GM21619 (cell line): ENCODE data around the gene LDLRAD2.

Experiments
- ATAC-seq: cut with Tn5 transposase; IDR thresholded peaks from one replicate; pipeline ENCODE4 v1.9.1; 2021; ENCODE audit not compliant: unreplicated experiment

Gene LDLRAD2

GRCh38 chr1:21841852-21842466, 29.9 kb downstream of the LDLRAD2 start:
- ATAC-seq = no peak

GRCh38 chr1:21842606-21843162, 30.6 kb downstream of the LDLRAD2 start:
- no peak for ATAC-seq

- ATAC-seq = no peak
Observed at GRCh38 chr1:21843208-21843607, 31.1 kb downstream of the LDLRAD2 start.

GRCh38 chr1:21843996-21844395, 31.9 kb downstream of the LDLRAD2 start:
- ATAC-seq = no peak

- no peak for ATAC-seq
Observed at GRCh38 chr1:21845646-21846641, 33.9 kb downstream of the LDLRAD2 start.

- ATAC-seq = no peak
Observed at GRCh38 chr1:21847223-21848205, 35.4 kb downstream of the LDLRAD2 start.

GRCh38 chr1:21848524-21849174, 36.6 kb downstream of the LDLRAD2 start:
- ATAC-seq = no peak

GRCh38 chr1:21849909-21850576, 38.0 kb downstream of the LDLRAD2 start:
- no peak for ATAC-seq

GRCh38 chr1:21851430-21852250, 39.6 kb downstream of the LDLRAD2 start:
- no peak for ATAC-seq

- peak; percentile 53 for ATAC-seq
Observed at GRCh38 chr1:21852282-21853130, 40.4 kb downstream of the LDLRAD2 start.

GRCh38 chr1:21853131-21853427, 41.0 kb downstream of the LDLRAD2 start:
- no peak for ATAC-seq

GRCh38 chr1:21854090-21854750, 42.2 kb downstream of the LDLRAD2 start:
- ATAC-seq = no peak

- no peak for ATAC-seq
Observed at GRCh38 chr1:21854751-21855131, 42.7 kb downstream of the LDLRAD2 start.

- no peak for ATAC-seq
Observed at GRCh38 chr1:21855257-21856096, 43.4 kb downstream of the LDLRAD2 start.

GRCh38 chr1:21857142-21857839, 45.2 kb downstream of the LDLRAD2 start:
- ATAC-seq = no peak
